Liver (tissue), 2 donors: ENCODE measurements around the gene POLR2C.

Experiments
- CTCF ChIP-seq: fragments of 150-350 bp; IDR thresholded peaks from 2 replicates; pipeline ENCODE4 v1.5.1; 2017; ENCODE audit warnings: improper control_type of control experiment, low read depth, low read length; ENCODE audit not compliant: missing input control
- MAX ChIP-seq: IDR thresholded peaks from 2 replicates; pipeline ENCODE4 v1.6.1; 2016; ENCODE audit warnings: antibody characterized with exemption
- REST ChIP-seq: IDR thresholded peaks from 2 replicates; pipeline ENCODE4 v1.6.1; 2016; ENCODE audit warnings: antibody characterized with exemption, mild to moderate bottlenecking
- donor health status: healthy.

GRCh38 chr16:57507136-57508034 is 44.9 kb downstream of the POLR2C start:
- no peak for TF ChIP-seq CTCF
- TF ChIP-seq MAX = no peak
- no peak for TF ChIP-seq REST
